Trophoblast cell (in vitro differentiated cells and primary cell): Measurements from ENCODE around the gene TBC1D7. TPM values are rescaled to one million over a fixed set of nuclear protein-coding genes. Genes with fewer than 3 reads are reported as not detected.

Experiments used
- DNase-seq, 2 donors: peaks; one replicate each; pipeline ENCODE4 v3.0.0-alpha.2; 2016
- H2AFZ ChIP-seq: 2 replicates; pipeline ENCODE4 v1.6.1; 2013; ENCODE audit warnings: low read length, moderate library complexity, mild to moderate bottlenecking; ENCODE audit not compliant: insufficient read depth, poor library complexity
- H2AK5ac ChIP-seq: 2 replicates; pipeline ENCODE4 v1.6.1; 2013; ENCODE audit warnings: mild to moderate bottlenecking, low read length
- H2BK120ac ChIP-seq: 2 replicates; pipeline ENCODE4 v1.6.1; 2013; ENCODE audit warnings: low read length, mild to moderate bottlenecking, moderate library complexity; ENCODE audit not compliant: insufficient read depth, poor library complexity
- H2BK12ac ChIP-seq: 2 replicates; pipeline ENCODE4 v1.6.1; 2013; ENCODE audit warnings: mild to moderate bottlenecking, low read length, moderate library complexity
- H2BK5ac ChIP-seq: 2 replicates; pipeline ENCODE4 v1.6.1; 2013; ENCODE audit warnings: low read length, low read depth, moderate library complexity, mild to moderate bottlenecking; ENCODE audit not compliant: poor library complexity
- H3K14ac ChIP-seq: 2 replicates; pipeline ENCODE4 v1.6.1; 2013; ENCODE audit warnings: mild to moderate bottlenecking, low read length
- H3K18ac ChIP-seq: 2 replicates; pipeline ENCODE4 v1.6.1; 2013; ENCODE audit warnings: mild to moderate bottlenecking, low read length
- H3K23ac ChIP-seq: 2 replicates; pipeline ENCODE4 v1.6.1; 2013; ENCODE audit warnings: low read length
- H3K27ac ChIP-seq: 2 replicates; pipeline ENCODE4 v1.5.1; 2013; ENCODE audit warnings: low read depth, mild to moderate bottlenecking, inconsistent platforms, low read length, moderate library complexity
- H3K27me3 ChIP-seq: 2 replicates; pipeline ENCODE4 v1.6.1; 2013; ENCODE audit warnings: inconsistent platforms, mild to moderate bottlenecking, low read length, moderate library complexity; ENCODE audit not compliant: insufficient read depth
- H3K36me3 ChIP-seq, 2 experiments: 1 replicate in 1 of 2; 2 replicates in 1 of 2; pipeline ENCODE4 v1.6.1; 2013; ENCODE audit warnings: low read length in 2 of 2, mild to moderate bottlenecking in 2 of 2, moderate library complexity in 1 of 2; ENCODE audit not compliant: insufficient read depth in 2 of 2, control insufficient read depth in 1 of 2
- H3K4ac ChIP-seq: 2 replicates; pipeline ENCODE4 v1.6.1; 2013; ENCODE audit warnings: low read depth, mild to moderate bottlenecking, low read length, moderate library complexity
- H3K4me1 ChIP-seq, 2 experiments: 1 replicate in 1 of 2; 2 replicates in 1 of 2; pipeline ENCODE4 v1.6.1; 2013; ENCODE audit warnings: low read length in 2 of 2, mild to moderate bottlenecking in 2 of 2, moderate library complexity in 1 of 2; ENCODE audit not compliant: insufficient read depth in 2 of 2, control insufficient read depth in 1 of 2
- H3K4me2 ChIP-seq: 2 replicates; pipeline ENCODE4 v1.6.1; 2013; ENCODE audit warnings: inconsistent platforms, mild to moderate bottlenecking, low read length, moderate library complexity
- H3K4me3 ChIP-seq: 2 replicates; pipeline ENCODE4 v1.5.1; 2013; ENCODE audit warnings: mild to moderate bottlenecking, low read depth, low read length, inconsistent platforms
- H3K79me1 ChIP-seq: one replicate; pipeline ENCODE4 v1.6.1; 2013; ENCODE audit warnings: low read length
- H3K79me2 ChIP-seq: 2 replicates; pipeline ENCODE4 v1.6.1; 2013; ENCODE audit warnings: low read length, mild to moderate bottlenecking; ENCODE audit not compliant: control insufficient read depth, insufficient read depth, poor library complexity
- H3K9ac ChIP-seq: 2 replicates; pipeline ENCODE4 v1.6.1; 2013; ENCODE audit warnings: mild to moderate bottlenecking, low read length
- H3K9me3 ChIP-seq: 2 replicates; pipeline ENCODE4 v1.6.1; 2013; ENCODE audit warnings: low read depth, mild to moderate bottlenecking, control low read depth, inconsistent platforms, low read length; ENCODE audit not compliant: insufficient read depth
- H4K12ac ChIP-seq: 2 replicates; pipeline ENCODE4 v1.6.1; 2013; ENCODE audit warnings: low read depth, mild to moderate bottlenecking, low read length, moderate library complexity
- H4K8ac ChIP-seq: 2 replicates; pipeline ENCODE4 v1.6.1; 2013; ENCODE audit warnings: low read depth, mild to moderate bottlenecking, low read length, moderate library complexity
- H4K91ac ChIP-seq: one replicate; pipeline ENCODE4 v1.6.1; 2013; ENCODE audit warnings: low read depth, mild to moderate bottlenecking, low read length, moderate library complexity
- WGBS: extraction: QIAGEN DNeasy Blood & Tissue Kit; methylation state at CpG from one replicate; pipeline ENCODE4 v1.1.7; 2013; ENCODE audit warnings: missing lambda C conversion rate; ENCODE audit not compliant: insufficient read length, insufficient coverage; ENCODE audit errors: extremely low coverage; 5-methylcytosine and 5-hydroxymethylcytosine counted together
- polyA plus RNA-seq: library from polyadenylated mRNA; stranded (reverse); fragments of 200-250 nt; gene quantifications from 2 replicates; pipeline ENCODE4 v1.2.3, GENCODE V29; 2013

The TBC1D7 gene
- polyA plus RNA-seq: 32.2 and 33.6 TPM in 2 replicates

GRCh38 chr6:13328076-13328874 lies at the start of gene TBC1D7:
TBC1D7 (minus strand) TSS chr6:13328537; CDS start chr6:13326898, 1,639 bp downstream.
- no peaks in the 10 kb centered on the region for H3K27me3 ChIP-seq
- peak within 1 kb of the TSS; percentile 87 for H3K4me2 ChIP-seq
- peak within 1 kb of the TSS; percentile 84 for H3K9ac ChIP-seq
- no peaks in the 10 kb centered on the region for H3K4me1 ChIP-seq
- H3K36me3 ChIP-seq: peaks cover 7 to 13% of the 10 kb centered on the region in 2 experiments
- peak within 1 kb of the TSS; percentile 74 for H3K4ac ChIP-seq
- H3K14ac ChIP-seq: peak within 1 kb of the TSS; percentile 90
- H3K79me1 ChIP-seq: peaks cover 8% of the 10 kb centered on the region
- H4K8ac ChIP-seq: peak within 1 kb of the TSS; percentile 86
- WGBS: no CpG with 5 or more reads among the region's 63 CpGs
- peak within 1 kb of the TSS; percentile 93 for H2AFZ ChIP-seq
- no peak within 1 kb of the TSS for H2BK12ac ChIP-seq
- H4K12ac ChIP-seq: peak within 1 kb of the TSS; percentile 90
- DNase-seq: peak; percentile 83 to 94
- no peak within 1 kb of the TSS for H2AK5ac ChIP-seq
- H3K9me3 ChIP-seq: no peaks in the 10 kb centered on the region
- peak within 1 kb of the TSS; percentile 87 for H3K4me3 ChIP-seq
- peaks cover 3% of the 10 kb centered on the region for H3K79me2 ChIP-seq
- H3K27ac ChIP-seq: peak within 1 kb of the TSS; percentile 72
- peak within 1 kb of the TSS; percentile 86 for H2BK5ac ChIP-seq
- H3K18ac ChIP-seq: peak within 1 kb of the TSS; percentile 94
- peak within 1 kb of the TSS; percentile 84 for H4K91ac ChIP-seq
- H2BK120ac ChIP-seq: peak within 1 kb of the TSS; percentile 84
- no peak within 1 kb of the TSS for H3K23ac ChIP-seq

- H3K79me1 ChIP-seq: no peaks in the 10 kb centered on the region
- H3K18ac ChIP-seq: no peak overlapping the region
- H2BK12ac ChIP-seq: no peak overlapping the region
- H3K4me3 ChIP-seq: no peak overlapping the region
- H4K12ac ChIP-seq: no peak overlapping the region
- no peak overlapping the region for H3K27ac ChIP-seq
- WGBS: no CpG with 5 or more reads among the region's 2 CpGs
- H4K91ac ChIP-seq: no peak overlapping the region
- H3K4ac ChIP-seq: no peak overlapping the region
- no peak overlapping the region for H4K8ac ChIP-seq
- H2AFZ ChIP-seq: no peak overlapping the region
- no peaks in the 10 kb centered on the region for H3K27me3 ChIP-seq
- H2BK120ac ChIP-seq: no peak overlapping the region
- no peak overlapping the region for H3K14ac ChIP-seq
- H3K36me3 ChIP-seq: no peaks in the 10 kb centered on the region
- no peaks in the 10 kb centered on the region for H3K9me3 ChIP-seq
- H3K23ac ChIP-seq: no peak overlapping the region
- H2BK5ac ChIP-seq: no peak overlapping the region
- H3K9ac ChIP-seq: no peak overlapping the region
- no peaks in the 10 kb centered on the region for H3K79me2 ChIP-seq
- H2AK5ac ChIP-seq: no peak overlapping the region
- no peaks in the 10 kb centered on the region for H3K4me1 ChIP-seq
- H3K4me2 ChIP-seq: no peak overlapping the region
- no peak for DNase-seq
Measured at GRCh38 chr6:13377054-13377758, 48.9 kb upstream of the TBC1D7 start.

GRCh38 chr6:13375360-13375878 lies 47.1 kb upstream of the TBC1D7 start:
- H3K4me2 ChIP-seq: no peak overlapping the region
- H3K79me1 ChIP-seq: no peaks in the 10 kb centered on the region
- no peaks in the 10 kb centered on the region for H3K27me3 ChIP-seq
- H3K27ac ChIP-seq: no peak overlapping the region
- no peak overlapping the region for H3K14ac ChIP-seq
- no peak overlapping the region for H3K4me3 ChIP-seq
- no peaks in the 10 kb centered on the region for H3K9me3 ChIP-seq
- no peak overlapping the region for H3K9ac ChIP-seq
- H3K4ac ChIP-seq: no peak overlapping the region
- no peak overlapping the region for H2BK12ac ChIP-seq
- H4K8ac ChIP-seq: no peak overlapping the region
- H4K91ac ChIP-seq: no peak overlapping the region
- no peaks in the 10 kb centered on the region for H3K36me3 ChIP-seq
- DNase-seq: no peak
- H3K23ac ChIP-seq: no peak overlapping the region
- no peak overlapping the region for H2AFZ ChIP-seq
- H3K4me1 ChIP-seq: no peaks in the 10 kb centered on the region
- no peak overlapping the region for H2AK5ac ChIP-seq
- no peak overlapping the region for H2BK5ac ChIP-seq
- no peak overlapping the region for H4K12ac ChIP-seq
- H2BK120ac ChIP-seq: no peak overlapping the region
- no CpG with 5 or more reads among the region's 9 CpGs for WGBS
- no peak overlapping the region for H3K18ac ChIP-seq
- no peaks in the 10 kb centered on the region for H3K79me2 ChIP-seq

- H2BK120ac ChIP-seq: no peak overlapping the region
- no peak overlapping the region for H3K4ac ChIP-seq
- H3K9ac ChIP-seq: no peak overlapping the region
- no peak overlapping the region for H3K27ac ChIP-seq
- H3K27me3 ChIP-seq: no peaks in the 10 kb centered on the region
- H2AK5ac ChIP-seq: no peak overlapping the region
- H2AFZ ChIP-seq: no peak overlapping the region
- no peaks in the 10 kb centered on the region for H3K79me1 ChIP-seq
- no peak for DNase-seq
- no peak overlapping the region for H2BK5ac ChIP-seq
- H3K23ac ChIP-seq: no peak overlapping the region
- H3K4me3 ChIP-seq: no peak overlapping the region
- H3K79me2 ChIP-seq: no peaks in the 10 kb centered on the region
- no peak overlapping the region for H3K4me2 ChIP-seq
- no peak overlapping the region for H4K91ac ChIP-seq
- H3K14ac ChIP-seq: no peak overlapping the region
- H3K9me3 ChIP-seq: no peaks in the 10 kb centered on the region
- no peaks in the 10 kb centered on the region for H3K4me1 ChIP-seq
- H3K18ac ChIP-seq: no peak overlapping the region
- H3K36me3 ChIP-seq: no peaks in the 10 kb centered on the region
- no CpG with 5 or more reads among the region's 1 CpG for WGBS
- no peak overlapping the region for H2BK12ac ChIP-seq
- no peak overlapping the region for H4K8ac ChIP-seq
- H4K12ac ChIP-seq: no peak overlapping the region
Measured at GRCh38 chr6:13373919-13374318, 45.6 kb upstream of the TBC1D7 start.
